ENCODE measurements around the gene UPK3B.
"Not testable (repeated sequence)": the region's sequence is repeated elsewhere in the genome, so short reads cannot be mapped to it uniquely, and the experiment has no call there.

- not testable (repeated sequence) for TF ChIP-seq EZH2 (IDR thresholded peaks at IDR 0.05; ENCODE audit: borderline replicate concordance, low read depth, low read length, poor library complexity, severe bottlenecking); CTCF (conservative IDR thresholded peaks at IDR 0.05; ENCODE audit: low read depth, low read length)
Measured at GRCh38 chr7:76499924-76500241, 10.5 kb upstream of the UPK3B start.

All from A673 (cell line).